HUES64 (cell line): Measurements from ENCODE around the gene GCDH. TPM values are rescaled to one million over a fixed set of nuclear protein-coding genes. Genes with fewer than 3 reads are reported as not detected.
A peak's percentile ranks its signal among the peaks of the same experiment; 100 is the strongest.
"Not testable (repeated sequence)": the region's sequence is repeated elsewhere in the genome, so short reads cannot be mapped to it uniquely, and the experiment has no call there.

ENCODE experiments used
- H3K27ac ChIP-seq: 2 replicates; pipeline ENCODE4 v1.7.0; 2013; ENCODE audit warnings: low read depth, low read length, inconsistent platforms
- H3K27me3 ChIP-seq: 2 replicates; pipeline ENCODE4 v1.6.1; 2013; ENCODE audit warnings: mild to moderate bottlenecking, low read length; ENCODE audit not compliant: insufficient read depth
- H3K36me3 ChIP-seq: 2 replicates; pipeline ENCODE4 v1.6.1; 2013; ENCODE audit warnings: mild to moderate bottlenecking, low read length; ENCODE audit not compliant: insufficient read depth
- H3K4me1 ChIP-seq: 2 replicates; pipeline ENCODE4 v1.6.1; 2013; ENCODE audit warnings: mild to moderate bottlenecking, low read length, moderate library complexity; ENCODE audit not compliant: insufficient read depth
- H3K4me3 ChIP-seq: 2 replicates; pipeline ENCODE4 v1.5.1; 2013; ENCODE audit warnings: mild to moderate bottlenecking, low read length, moderate library complexity
- H3K9ac ChIP-seq: 2 replicates; pipeline ENCODE4 v1.6.1; 2013; ENCODE audit warnings: mild to moderate bottlenecking, low read depth, low read length
- H3K9me3 ChIP-seq: 2 replicates; pipeline ENCODE4 v1.6.1; 2013; ENCODE audit warnings: low read depth, low read length; ENCODE audit not compliant: insufficient read depth
- WGBS: fragments of 150-250, 120-280 bp; methylation state at CpG from one replicate; pipeline ENCODE4 v1.1.7; 2013; ENCODE audit warnings: missing lambda C conversion rate; 5-methylcytosine and 5-hydroxymethylcytosine counted together
- polyA plus RNA-seq, 2 experiments: library from polyadenylated mRNA; stranded (reverse); fragments of 50-300 nt; gene quantifications; one replicate each; pipeline ENCODE4 v1.2.3, GENCODE V29; 2013

GCDH gene
- polyA plus RNA-seq (2013, experiment 1 of 2): 35.4 TPM
- polyA plus RNA-seq (2013, experiment 2 of 2): 38.2 TPM

DNA sequence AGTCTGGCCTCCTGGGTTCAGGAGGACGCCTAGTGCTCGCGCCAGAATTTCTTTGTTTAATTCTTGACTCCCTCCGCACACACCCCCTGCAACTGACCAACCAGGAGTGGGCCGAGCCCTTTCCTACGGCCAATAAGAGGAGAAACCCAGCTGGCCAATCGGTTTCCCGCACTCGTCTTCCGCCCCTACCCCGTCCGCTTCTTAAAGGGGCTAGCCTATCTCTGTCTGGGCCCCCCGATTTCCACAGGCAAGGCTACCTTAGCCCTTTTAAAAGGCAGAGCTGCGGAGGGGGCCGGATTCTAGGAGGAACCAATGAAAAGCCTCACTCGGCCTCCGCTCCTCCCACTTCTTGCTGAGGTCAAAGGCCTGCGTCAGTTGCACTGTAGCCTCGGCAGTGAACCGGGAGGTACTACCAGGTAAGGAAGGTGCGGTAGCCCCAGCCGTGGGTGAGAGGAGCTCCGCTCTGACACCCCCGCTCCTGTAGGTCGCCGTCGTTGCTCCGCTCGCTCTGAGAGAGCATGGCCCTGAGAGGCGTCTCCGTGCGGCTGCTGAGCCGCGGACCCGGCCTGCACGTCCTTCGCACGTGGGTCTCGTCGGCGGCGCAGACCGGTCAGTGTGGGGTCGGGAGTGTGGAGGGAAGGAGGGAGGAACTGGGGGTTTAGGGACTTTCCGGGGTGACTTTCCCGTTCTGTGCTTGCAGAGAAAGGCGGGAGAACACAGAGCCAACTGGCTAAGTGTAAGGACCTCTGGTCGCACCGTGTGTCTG lies at the start of gene GCDH:
Gene GCDH (plus strand): TSS at position 374 of the 766 bp plus-strand sequence. CDS start 145 bp downstream, at position 519.
- Histone ChIP-seq H3K36me3 (peaks cover 25% of the 10 kb centered on the region), H3K27me3 (peaks cover 20% of the 10 kb centered on the region), H3K4me3 (peak within 1 kb of the TSS; percentile 80), H3K27ac (peak within 1 kb of the TSS; percentile 25; the same call in 1 of the 2 replicates), H3K9me3 (no peaks in the 10 kb centered on the region), H3K4me1 (no peaks in the 10 kb centered on the region; the same call in 1 of the 2 replicates), H3K9ac (peak within 1 kb of the TSS; percentile 68)
- WGBS: under 1% methylated on average over 49 of the region's 49 CpGs

DNA sequence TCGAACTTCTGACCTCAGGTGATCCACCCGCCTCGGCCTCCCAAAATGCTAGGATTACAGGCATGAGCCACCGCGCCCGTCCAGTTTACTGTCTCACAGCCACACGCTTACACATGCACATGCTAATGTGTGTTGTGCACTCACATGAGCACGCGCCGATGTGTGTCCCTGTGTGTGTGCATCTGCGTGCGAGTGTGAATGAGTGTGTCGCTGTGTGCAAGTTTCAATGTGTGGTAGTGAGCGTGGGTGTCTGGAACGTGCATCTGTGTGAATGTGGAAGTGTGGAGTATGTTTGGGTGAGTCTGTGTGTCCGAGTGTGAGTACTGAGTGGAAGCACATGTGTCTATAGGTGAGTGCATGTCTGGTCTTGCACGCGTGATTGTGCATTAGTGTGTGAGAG lies 48.4 kb upstream of the GCDH start:
- Histone ChIP-seq H3K9ac (no peak overlapping the region), H3K36me3 (peaks cover 4% of the 10 kb centered on the region; the same call in 1 of the 2 replicates), H3K9me3 (no peaks in the 10 kb centered on the region)

DNA sequence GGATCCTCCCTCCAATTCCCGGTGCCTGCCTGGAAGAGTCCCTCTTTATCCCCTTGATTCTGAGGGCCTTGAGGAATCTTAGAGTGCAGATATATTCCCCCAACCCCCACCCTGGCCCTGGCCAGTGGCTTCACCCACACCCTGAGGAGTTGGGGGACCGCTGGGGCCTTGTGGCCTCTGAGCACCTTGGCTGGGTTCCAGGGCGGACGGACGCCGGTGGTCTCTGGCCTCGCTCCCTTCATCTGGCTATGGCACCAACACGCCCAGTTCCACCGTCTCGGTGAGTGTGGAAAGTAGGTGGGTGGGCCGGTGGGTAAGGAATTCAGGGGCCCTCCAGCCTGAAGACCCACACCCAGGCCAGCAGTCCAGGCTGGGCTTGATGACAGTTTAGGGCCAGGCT lies 47.6 kb upstream of the GCDH start:
- no peak overlapping the region for H3K9ac ChIP-seq
- H3K27me3 ChIP-seq: peaks cover 13% of the 10 kb centered on the region
- no peak overlapping the region for H3K4me3 ChIP-seq
- H3K4me1 ChIP-seq: peaks cover 9% of the 10 kb centered on the region; the same call in 1 of the 2 replicates
- H3K36me3 ChIP-seq: peaks cover 6% of the 10 kb centered on the region; the same call in 1 of the 2 replicates
- WGBS: 95% methylated on average over 11 of the region's 11 CpGs
- H3K27ac ChIP-seq: no peak overlapping the region
- H3K9me3 ChIP-seq: no peaks in the 10 kb centered on the region

More for the DNA sequence above, 48.4 kb upstream of the GCDH start:
- Histone ChIP-seq H3K27me3 (peaks cover 15% of the 10 kb centered on the region), H3K4me1 (peaks cover 14% of the 10 kb centered on the region), H3K27ac (no peak overlapping the region), H3K4me3 (no peak overlapping the region)
- 96% methylated on average over 18 of the region's 18 CpGs for WGBS

DNA sequence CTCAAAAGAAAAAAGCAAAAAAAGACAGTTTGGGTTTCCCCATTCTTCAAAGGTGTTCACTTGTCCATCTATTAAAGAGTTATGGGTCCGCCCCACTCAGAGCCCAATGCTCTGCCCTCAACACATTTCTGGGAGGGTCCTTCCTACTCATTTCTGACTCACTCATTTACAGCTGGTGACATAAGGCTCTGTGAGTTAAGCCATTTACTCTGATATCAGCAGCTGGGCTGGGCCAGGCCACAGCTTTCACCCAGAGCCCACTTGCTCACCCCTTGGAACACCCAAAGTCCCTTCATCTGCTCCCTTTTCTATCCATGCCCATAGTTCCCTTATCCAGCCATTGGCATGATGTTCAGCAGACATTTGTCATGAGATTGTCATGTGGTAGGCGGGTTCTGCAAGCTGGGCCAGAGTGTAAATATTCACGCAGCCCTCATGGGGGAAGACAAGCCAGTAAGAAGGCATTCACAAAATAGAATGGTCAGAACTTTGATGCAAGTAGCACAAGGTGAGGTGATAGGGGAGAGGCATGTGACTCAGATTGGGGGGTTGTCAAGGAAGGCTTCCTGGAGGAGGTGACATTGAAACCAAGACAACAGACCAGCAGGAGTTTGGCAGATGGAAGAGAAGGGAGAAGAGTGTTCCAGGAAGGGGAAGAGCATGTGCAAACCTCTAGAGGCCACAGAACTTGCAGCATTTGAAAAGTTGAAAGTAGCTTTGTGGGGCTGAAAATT lies 46.8 kb upstream of the GCDH start:
- peaks cover 9% of the 10 kb centered on the region; the same call in 1 of the 2 replicates for H3K4me1 ChIP-seq
- H3K4me3 ChIP-seq: no peak overlapping the region
- H3K9ac ChIP-seq: no peak overlapping the region
- H3K27ac ChIP-seq: no peak overlapping the region
- H3K27me3 ChIP-seq: peaks cover 9% of the 10 kb centered on the region
- no peaks in the 10 kb centered on the region for H3K9me3 ChIP-seq
- WGBS: 89% methylated on average over 3 of the region's 3 CpGs
- H3K36me3 ChIP-seq: peaks cover 6% of the 10 kb centered on the region; the same call in 1 of the 2 replicates

DNA sequence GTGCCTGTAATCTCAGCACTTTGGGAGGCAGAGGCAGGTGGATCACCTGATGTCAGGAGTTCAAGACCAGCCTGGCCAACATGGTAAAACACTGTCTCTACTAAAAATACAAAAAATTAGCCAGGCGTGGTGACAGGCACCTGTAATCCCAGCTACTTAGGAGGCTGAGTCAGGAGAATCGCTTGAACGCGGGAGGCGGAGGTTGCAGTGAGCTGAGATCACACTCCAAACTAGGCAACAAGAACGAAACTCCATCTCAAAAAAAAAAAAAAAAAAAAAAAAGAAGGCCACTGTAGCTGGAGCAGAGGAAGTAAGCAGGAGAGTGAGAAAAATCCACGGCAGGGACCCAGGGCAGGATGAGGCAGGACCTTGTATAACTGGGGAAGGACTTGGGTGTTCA lies 44.3 kb upstream of the GCDH start:
- not testable (repeated sequence) for H3K27me3 ChIP-seq, H3K9me3 ChIP-seq, H3K4me1 ChIP-seq, H3K36me3 ChIP-seq, H3K9ac ChIP-seq, H3K4me3 ChIP-seq, H3K27ac ChIP-seq
- WGBS: 95% methylated on average over 6 of the region's 7 CpGs

DNA sequence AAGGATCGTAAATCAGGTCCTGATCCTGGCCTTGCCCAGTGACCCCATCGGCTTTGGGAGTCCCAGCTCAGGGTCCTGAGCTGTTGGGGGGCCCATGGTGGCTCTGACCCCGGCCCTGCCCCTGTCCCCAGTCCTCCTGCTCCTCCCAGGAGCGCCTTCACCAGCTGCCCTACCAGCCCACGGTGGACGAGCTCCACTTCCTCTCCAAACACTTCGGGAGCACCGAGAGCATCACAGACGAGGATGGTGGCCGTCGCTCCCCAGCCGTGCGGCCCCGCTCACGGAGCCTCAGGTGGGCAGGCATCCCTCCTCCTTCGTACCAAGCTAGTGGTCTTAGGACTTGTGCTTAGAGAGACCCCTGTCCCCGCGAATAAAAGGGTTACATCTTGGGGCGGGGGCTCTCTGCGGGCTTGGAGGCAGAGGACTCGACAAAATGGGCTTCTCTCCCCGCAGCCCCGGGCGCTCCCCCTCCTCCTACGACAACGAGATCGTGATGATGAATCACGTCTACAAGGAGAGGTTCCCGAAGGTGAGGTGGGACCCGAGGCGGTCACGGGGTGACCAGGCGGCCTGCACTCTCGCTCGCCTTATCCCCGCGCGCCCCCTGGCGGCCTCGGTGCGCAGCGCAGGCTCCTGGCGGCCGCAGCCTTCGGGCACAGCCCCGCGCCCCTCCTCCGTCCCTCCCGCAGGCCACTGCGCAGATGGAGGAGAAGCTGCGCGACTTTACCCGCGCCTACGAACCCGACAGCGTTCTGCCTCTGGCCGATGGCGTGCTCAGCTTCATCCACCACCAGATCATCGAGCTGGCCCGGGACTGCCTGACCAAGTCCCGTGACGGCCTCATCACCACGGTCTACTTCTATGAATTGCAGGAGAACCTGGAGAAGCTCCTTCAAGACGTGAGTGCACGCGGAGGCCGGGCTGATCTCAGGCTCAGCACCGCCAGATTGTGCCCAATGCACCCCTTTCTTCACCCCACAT lies 43.5 kb upstream of the GCDH start:
- 25% methylated on average over 69 of the region's 69 CpGs for WGBS
- H3K4me3 ChIP-seq: peak overlapping the region; percentile 44

DNA sequence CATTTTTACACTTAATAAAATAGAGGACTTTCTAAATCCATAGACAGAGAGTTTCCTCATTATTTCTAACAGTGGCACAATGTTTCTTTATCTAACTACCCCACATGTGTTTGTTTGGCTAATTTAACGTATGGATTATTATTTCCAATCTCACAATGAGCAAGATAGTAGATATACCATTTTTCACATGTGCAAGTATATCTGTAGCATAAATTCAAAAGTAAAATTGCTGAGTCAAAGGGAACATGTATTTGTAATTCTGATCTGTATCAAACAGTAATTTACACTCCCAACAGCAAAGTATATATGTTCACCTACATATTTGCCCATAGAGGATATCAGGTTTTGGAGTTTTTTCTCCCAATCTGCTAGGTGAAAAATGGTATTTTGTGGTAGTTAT lies 34.3 kb upstream of the GCDH start:
- H3K9ac ChIP-seq: no peak overlapping the region
- peaks cover 18% of the 10 kb centered on the region for H3K36me3 ChIP-seq
- no CpG with 5 or more reads among the region's 1 CpG for WGBS
- H3K4me3 ChIP-seq: no peak overlapping the region
- no peaks in the 10 kb centered on the region for H3K27me3 ChIP-seq
- no peaks in the 10 kb centered on the region for H3K4me1 ChIP-seq
- H3K27ac ChIP-seq: no peak overlapping the region
- no peaks in the 10 kb centered on the region for H3K9me3 ChIP-seq

More for the DNA sequence above, 43.5 kb upstream of the GCDH start:
- H3K36me3 ChIP-seq: peaks cover 6% of the 10 kb centered on the region; the same call in 1 of the 2 replicates
- peaks cover 4% of the 10 kb centered on the region; the same call in 1 of the 2 replicates for H3K27me3 ChIP-seq
- H3K9me3 ChIP-seq: no peaks in the 10 kb centered on the region
- no peaks in the 10 kb centered on the region for H3K4me1 ChIP-seq
- peak overlapping the region; percentile 39; the same call in 1 of the 2 replicates for H3K9ac ChIP-seq
- H3K27ac ChIP-seq: no peak overlapping the region

DNA sequence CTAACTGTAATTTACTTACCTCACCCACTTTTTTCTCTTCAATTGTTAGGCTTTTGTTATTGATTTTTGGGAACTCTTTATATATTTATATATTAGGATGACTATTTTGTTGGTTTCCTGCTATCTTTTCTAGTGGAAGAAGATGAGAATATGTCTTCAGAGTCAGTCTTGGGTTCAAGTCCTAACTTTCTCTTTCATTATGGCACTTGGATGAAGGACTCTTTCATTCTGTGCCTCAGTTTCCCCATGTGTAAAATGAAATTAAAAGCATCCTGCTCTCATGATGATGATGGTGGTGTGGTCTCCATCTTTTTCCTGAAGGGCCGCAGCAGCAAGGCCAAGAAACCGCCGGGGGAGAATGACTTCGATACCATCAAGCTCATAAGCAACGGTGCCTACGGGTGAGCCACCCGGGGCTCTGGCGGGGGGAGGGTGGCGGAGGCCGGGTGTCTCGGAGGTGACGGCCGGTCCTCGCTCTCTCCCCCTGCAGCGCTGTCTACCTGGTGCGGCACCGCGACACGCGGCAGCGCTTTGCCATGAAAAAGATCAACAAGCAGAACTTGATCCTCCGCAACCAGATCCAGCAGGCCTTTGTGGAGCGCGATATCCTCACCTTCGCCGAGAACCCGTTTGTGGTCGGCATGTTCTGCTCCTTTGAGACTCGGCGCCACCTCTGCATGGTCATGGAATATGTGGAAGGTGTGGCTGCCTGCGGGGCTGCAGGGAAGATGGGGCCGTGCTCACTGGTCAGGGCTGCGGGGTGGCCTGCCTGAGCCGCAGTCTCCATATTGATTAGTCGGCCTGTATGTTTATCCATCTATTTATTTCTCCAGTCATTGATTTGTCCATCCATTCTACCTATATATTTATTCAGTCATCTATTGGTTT lies 32.7 kb upstream of the GCDH start:
- H3K27me3 ChIP-seq: no peaks in the 10 kb centered on the region
- H3K9me3 ChIP-seq: no peaks in the 10 kb centered on the region
- no peak overlapping the region for H3K9ac ChIP-seq
- 95% methylated on average over 35 of the region's 35 CpGs for WGBS
- H3K4me1 ChIP-seq: no peaks in the 10 kb centered on the region
- H3K36me3 ChIP-seq: peaks cover 18% of the 10 kb centered on the region
- H3K27ac ChIP-seq: no peak overlapping the region
- no peak overlapping the region for H3K4me3 ChIP-seq

DNA sequence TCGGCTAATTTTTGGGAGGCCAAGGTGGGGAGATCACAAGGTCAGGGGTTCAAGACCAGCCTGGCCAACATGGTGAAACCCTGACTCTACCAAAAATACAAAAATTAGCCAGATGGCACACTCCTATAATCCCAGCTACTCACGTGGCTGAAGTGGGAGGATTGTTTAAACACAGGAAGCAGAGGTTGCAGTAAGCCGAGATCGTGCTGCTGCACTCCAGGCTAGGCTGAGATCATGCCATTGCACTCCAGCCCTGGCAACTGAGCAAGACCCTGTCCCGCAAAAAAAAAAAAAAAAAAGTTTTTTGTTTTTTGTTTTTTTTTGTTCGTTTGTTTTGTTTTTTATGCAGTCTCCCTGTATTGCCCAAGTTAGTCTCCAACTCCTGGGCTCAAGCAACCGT lies 31.4 kb upstream of the GCDH start:
- Histone ChIP-seq H3K4me1 (no peaks in the 10 kb centered on the region), H3K9ac (no peak overlapping the region), H3K27me3 (no peaks in the 10 kb centered on the region), H3K4me3 (no peak overlapping the region), H3K9me3 (no peaks in the 10 kb centered on the region), H3K36me3 (peaks cover 18% of the 10 kb centered on the region), H3K27ac (no peak overlapping the region)
- 91% methylated on average over 7 of the region's 7 CpGs for WGBS

DNA sequence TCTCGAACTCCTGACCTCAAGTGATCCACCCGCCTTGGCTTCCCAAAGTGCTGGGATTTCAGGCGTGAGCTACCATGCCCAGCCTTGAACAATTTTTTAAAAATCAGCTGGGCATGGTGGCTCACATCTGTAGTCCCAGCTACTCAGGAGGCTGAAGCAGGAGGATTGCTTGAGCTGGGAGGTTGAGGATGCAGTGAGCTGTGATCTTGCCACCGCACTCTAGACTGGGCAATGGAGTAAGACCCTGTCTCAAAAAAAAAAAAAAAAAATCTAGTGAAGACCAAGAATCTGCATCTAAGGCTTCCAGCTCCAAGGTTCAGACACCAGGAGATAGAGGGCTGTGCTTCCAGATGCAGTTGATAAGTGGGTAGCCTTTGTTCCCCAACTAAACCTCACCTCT lies 26.8 kb upstream of the GCDH start:
- peaks cover 7% of the 10 kb centered on the region for H3K4me1 ChIP-seq
- no peaks in the 10 kb centered on the region for H3K27me3 ChIP-seq
- H3K36me3 ChIP-seq: peaks cover 9% of the 10 kb centered on the region; the same call in 1 of the 2 replicates
- no peaks in the 10 kb centered on the region for H3K9me3 ChIP-seq
- no peak overlapping the region for H3K27ac ChIP-seq
- WGBS: 88% methylated on average over 4 of the region's 4 CpGs
- H3K9ac ChIP-seq: no peak overlapping the region
- H3K4me3 ChIP-seq: no peak overlapping the region
